Right lobe of liver (tissue), 6 donors: ENCODE results near the gene ATXN7. TPM values are rescaled to one million over a fixed set of nuclear protein-coding genes. Genes with fewer than 3 reads are reported as not detected.
A peak's percentile ranks its signal among the peaks of the same experiment; 100 is the strongest.

Experiments
- ATAC-seq, 4 donors: fragments of 200-7000 bp; cut with Tn5 transposase; one replicate each; pipeline ENCODE4 v1.9.1; 2020; ENCODE audit warnings: mild to moderate bottlenecking in 4 of 4, moderate library complexity in 4 of 4
- DNase-seq, 3 donors: peaks; one replicate each; pipeline ENCODE4 v3.0.0-alpha.2; 2020
- H3K27ac ChIP-seq, 3 donors: fragments of 200-600 bp; one replicate each; pipeline ENCODE4 v1.8.0; 2022
- H3K27me3 ChIP-seq, 2 donors: fragments of 200-600 bp; one replicate each; pipeline ENCODE4 v1.8.0; 2022
- H3K36me3 ChIP-seq, 4 donors: fragments of 200-600 bp; sonication (generic) in 1 of 4; one replicate each; pipeline versions ENCODE4 v1.5.1 to v1.8.0; 2017 to 2022; ENCODE audit warnings: control low read depth in 1 of 4
- H3K4me1 ChIP-seq, 4 donors: fragments of 200-600 bp; sonication (generic) in 1 of 4; one replicate each; pipeline versions ENCODE4 v1.5.1 to v1.8.0; 2017 to 2022; ENCODE audit warnings: control low read depth in 1 of 4
- H3K4me3 ChIP-seq, 3 donors: fragments of 200-600 bp; one replicate each; pipeline ENCODE4 v1.8.0; 2022
- H3K9me3 ChIP-seq, 4 donors: fragments of 200-600 bp; sonication (generic) in 1 of 4; one replicate each; pipeline versions ENCODE4 v1.5.1 to v1.8.0; 2017 to 2022; ENCODE audit warnings: control low read depth in 1 of 4
- CTCF ChIP-seq, 4 donors: fragments of 200-600 bp in 3 of 4; fragments of 450-650 bp in 1 of 4; IDR thresholded peaks; one replicate each; pipeline versions ENCODE4 v1.5.1 to v1.8.0; 2016 to 2022; ENCODE audit warnings: antibody characterized with exemption in 4 of 4, mild to moderate bottlenecking in 2 of 4
- POLR2A ChIP-seq: fragments of 450-650 bp; IDR thresholded peaks from one replicate; pipeline ENCODE4 v1.6.1; 2017; ENCODE audit warnings: antibody characterized with exemption, mild to moderate bottlenecking
- WGBS: methylation state at CpG from one replicate; pipeline ENCODE4 v1.1.6; 2018; ENCODE audit warnings: low coverage, low lambda C conversion rate; ENCODE audit not compliant: insufficient coverage; ENCODE audit errors: missing lambda C conversion rate; 5-methylcytosine and 5-hydroxymethylcytosine counted together
- intact Hi-C, 2 donors: fragments of 100-400 bp; cut with DNase I; formaldehyde crosslinking; loops; one replicate each; pipeline versions ENCODE4 v1.11.2 to v1.14.1; 2022
- total RNA-seq, 6 experiments: library from RNA; depleted of rRNA in 2 of 6; stranded (reverse); fragments of >200 nt in 2 of 6; fragmentation: NEBNext Ultra II Directional in 3 of 6; extraction: Animal tissue kit (Norgen Biotek cat#: 25700) in 3 of 6; gene quantifications; one replicate each; pipeline versions ENCODE4 v1.1.0 to v1.2.4, GENCODE V29; 2016 to 2023
- donor health status: DM: no; HTN: yes; CAD: no.
- donor health status: DM: no; HTN: no; CAD: no.
- donor health status: DM: no; HTN: no; CAD: no.
- donor health status: DM: no; HTN: yes; CAD: no.
- donor health status: DM: no; HTN: yes; CAD: no.

ATXN7 gene
- total RNA-seq, 6 experiments from 2014 or later: 14.6 to 18.6 (median 15.0) TPM

- Histone ChIP-seq H3K4me3 (peak overlapping the region; percentile 90 to 93 (median 90)), H3K27me3 (no peaks in the 10 kb centered on the region), H3K36me3 (no peaks in the 10 kb centered on the region), H3K9me3 (no peaks in the 10 kb centered on the region), H3K27ac (peak overlapping the region; percentile 78 to 89 (median 88)), H3K4me1 (peaks cover 0 to 13% (median 3%) of the 10 kb centered on the region in 4 donors)
- DNase-seq (peak; percentile 59 to 64 (median 60)), ATAC-seq (peak; percentile 59 to 73 (median 68))
- under 1% methylated on average over 19 of the region's 93 CpGs for WGBS
- intact Hi-C loops: loop anchor here in 1 of 2 donors (10.0 kb wide), 1 partner anchor 131 kb away; no protein-coding TSS in a partner anchor
- TF ChIP-seq POLR2A (no peak), CTCF (IDR thresholded peaks at IDR 0.05) (no peak)
Observed at GRCh38 chr3:63864008-63864964, 619 bp downstream of the ATXN7 start.

DNA sequence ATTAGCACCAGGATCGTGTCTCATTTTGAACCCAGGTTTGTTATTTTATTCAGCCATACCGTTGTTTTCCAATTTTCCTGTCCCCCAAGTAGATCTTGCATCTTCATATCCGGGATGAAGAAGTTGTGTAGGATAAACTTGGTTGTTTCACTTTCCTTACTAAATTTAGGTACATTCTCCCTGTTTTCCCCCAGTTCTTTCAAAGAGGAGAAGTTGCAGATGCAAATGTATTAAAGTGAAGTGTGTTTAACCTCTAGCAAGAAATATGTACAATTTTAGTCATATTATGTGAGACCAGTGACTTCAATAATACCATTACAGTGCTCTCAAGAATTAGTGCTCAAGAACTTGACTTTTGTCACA, 1.3 kb downstream of the ATXN7 start:
- TF ChIP-seq CTCF (IDR thresholded peaks at IDR 0.05) (no peak), POLR2A (no peak)
- DNase-seq: no peak
- H3K4me1 ChIP-seq: peaks cover 0 to 13% (median 3%) of the 10 kb centered on the region in 4 donors
- peak overlapping the region in 2 of 3 donors; percentile 88 to 89 for H3K27ac ChIP-seq
- H3K36me3 ChIP-seq: no peaks in the 10 kb centered on the region
- no peaks in the 10 kb centered on the region for H3K9me3 ChIP-seq
- intact Hi-C loops: loop anchor here in 1 of 2 donors (10.0 kb wide), 1 partner anchor 130 kb away; no protein-coding TSS in a partner anchor
- H3K27me3 ChIP-seq: no peaks in the 10 kb centered on the region
- WGBS: 6% methylated on average over 3 of the region's 3 CpGs
- no peak for ATAC-seq
- H3K4me3 ChIP-seq: peak overlapping the region; percentile 90 to 93 (median 90)

DNA sequence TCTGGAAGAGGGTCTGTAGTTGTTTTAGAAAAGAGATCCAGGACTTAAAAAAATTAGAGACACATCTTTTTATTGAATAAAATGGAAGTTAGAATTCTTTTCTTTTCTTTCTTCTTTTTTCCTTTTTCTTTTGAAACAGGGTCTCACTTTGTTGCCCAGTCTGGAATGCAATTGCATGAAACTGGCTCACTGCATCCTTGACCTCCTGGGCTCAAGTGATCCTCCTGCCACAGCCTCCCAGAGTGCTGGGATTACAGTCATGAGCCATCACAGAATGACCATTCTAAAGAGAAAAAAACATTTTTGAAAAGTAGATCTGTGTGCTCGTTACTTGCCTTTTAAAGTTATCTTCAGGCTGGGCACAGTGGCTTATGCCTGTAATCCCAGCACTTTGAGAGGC, 3.6 kb downstream of the ATXN7 start:
- WGBS: 90% methylated on average over 1 of the region's 1 CpG
- DNase-seq (no peak), ATAC-seq (no peak)
- no peaks in the 10 kb centered on the region for H3K9me3 ChIP-seq
- H3K4me1 ChIP-seq: peaks cover 0 to 13% (median 3%) of the 10 kb centered on the region in 4 donors
- no peak for TF ChIP-seq CTCF (IDR thresholded peaks at IDR 0.05)
- no peak for TF ChIP-seq POLR2A
- H3K36me3 ChIP-seq: no peaks in the 10 kb centered on the region
- H3K27ac ChIP-seq: no peak overlapping the region
- no peak overlapping the region for H3K4me3 ChIP-seq
- intact Hi-C loops: loop anchor here in 1 of 2 donors (10.0 kb wide), 1 partner anchor 128 kb away; no protein-coding TSS in a partner anchor
- no peaks in the 10 kb centered on the region for H3K27me3 ChIP-seq

DNA sequence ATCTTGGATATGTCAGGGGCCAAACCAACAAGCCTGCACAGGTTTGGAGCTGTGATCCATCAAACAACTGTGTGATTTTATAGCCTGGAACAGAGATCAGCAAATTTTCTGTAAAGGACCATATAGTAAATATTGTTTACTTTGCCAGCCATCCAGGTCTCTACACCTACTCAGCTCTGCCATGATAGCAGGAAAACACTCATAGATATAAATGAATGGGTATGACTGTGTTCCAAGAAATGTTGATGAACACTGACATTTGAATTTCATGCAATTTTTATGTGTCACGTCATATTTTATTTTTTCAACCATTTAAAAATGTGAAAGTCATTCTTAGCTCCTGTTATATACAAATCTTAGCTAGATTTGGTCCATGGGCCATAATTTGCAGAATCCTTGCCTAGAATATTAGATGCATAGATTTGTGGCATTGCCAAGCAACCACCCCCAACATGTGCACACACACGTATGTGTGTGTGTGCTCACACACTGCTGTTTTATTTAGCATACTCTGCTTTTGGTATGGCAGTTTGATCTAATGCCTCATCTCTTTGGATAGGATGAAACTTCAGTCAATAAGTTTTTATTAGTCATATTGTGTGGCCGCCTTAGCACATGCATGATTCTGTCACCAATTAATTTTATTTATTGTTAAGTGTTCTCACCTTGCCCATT, 6.4 kb downstream of the ATXN7 start:
- intact Hi-C loops: loop anchor here in 1 of 2 donors (10.0 kb wide), 1 partner anchor 125 kb away; no protein-coding TSS in a partner anchor

More for the DNA sequence above, 6.4 kb downstream of the ATXN7 start:
- DNase-seq (no peak), ATAC-seq (no peak)
- WGBS: 83% methylated on average over 3 of the region's 3 CpGs
- Histone ChIP-seq H3K36me3 (no peaks in the 10 kb centered on the region), H3K27ac (no peak overlapping the region), H3K9me3 (no peaks in the 10 kb centered on the region), H3K27me3 (no peaks in the 10 kb centered on the region), H3K4me1 (peaks cover 0 to 3% (median 0%) of the 10 kb centered on the region in 4 donors), H3K4me3 (no peak overlapping the region)
- no peak for TF ChIP-seq POLR2A
- no peak for TF ChIP-seq CTCF (IDR thresholded peaks at IDR 0.05)
